ENCODE results near the gene PPME1. TPM values are rescaled to one million over a fixed set of nuclear protein-coding genes. Genes with fewer than 3 reads are reported as not detected.

PPME1 gene
- total RNA-seq, 1 donor from 2014 or later = 55.7 TPM

DNA sequence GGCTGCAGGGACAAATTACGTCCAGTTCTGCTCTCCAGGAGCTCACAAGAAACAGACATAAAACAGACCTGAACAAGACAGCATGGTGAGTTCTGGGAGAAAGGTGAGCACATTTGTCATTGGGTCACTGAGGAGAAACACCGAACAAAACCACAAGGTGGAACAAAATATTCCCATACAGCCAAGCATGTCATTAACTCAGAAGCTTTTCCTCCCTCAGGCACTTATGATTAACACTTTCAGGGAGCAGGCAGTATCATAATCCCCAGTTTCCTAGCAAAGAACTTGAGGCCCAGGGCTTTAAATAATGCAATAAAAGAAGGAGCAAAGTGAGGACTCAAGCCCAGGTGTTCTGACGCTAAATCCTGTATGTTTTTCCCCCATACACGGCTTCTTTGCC lies 97.4 kb downstream of the PPME1 start:
- H3K36me3 Mint-ChIP-seq = no peaks in the 10 kb centered on the region
- Histone ChIP-seq H3K4me2 (no peak overlapping the region), H3K36me3 (no peaks in the 10 kb centered on the region), H3K4me3 (no peak overlapping the region), H3K27ac (no peak overlapping the region), H3K27me3 (no peaks in the 10 kb centered on the region), H3K4me1 (no peaks in the 10 kb centered on the region), H2AFZ (replicated peaks) (no peak overlapping the region), H3F3A (ENCODE audit: low read depth) (no peaks in the 10 kb centered on the region), H3K79me2 (ENCODE audit: low read depth) (no peaks in the 10 kb centered on the region), H4K20me1 (ENCODE audit: low read depth) (no peaks in the 10 kb centered on the region), H3K9ac (no peak overlapping the region), H3K9me3 (ENCODE audit: low read depth) (no peaks in the 10 kb centered on the region)
- H3K4me3 Mint-ChIP-seq = no peak overlapping the region
- H3K9me3 Mint-ChIP-seq = no peaks in the 10 kb centered on the region
- no peak overlapping the region for H3K27ac Mint-ChIP-seq
- H3K27me3 Mint-ChIP-seq (ENCODE audit: insufficient read depth, low read depth) = no peaks in the 10 kb centered on the region
- no peak for DNase-seq (ENCODE audit: low spot score)
- no peaks in the 10 kb centered on the region for H3K4me1 Mint-ChIP-seq
- no peak for TF ChIP-seq EZH2phosphoT487 (IDR thresholded peaks at IDR 0.05)
- no peak for TF ChIP-seq EZH2 (IDR thresholded peaks at IDR 0.05)
- TF ChIP-seq, protein P1, sequence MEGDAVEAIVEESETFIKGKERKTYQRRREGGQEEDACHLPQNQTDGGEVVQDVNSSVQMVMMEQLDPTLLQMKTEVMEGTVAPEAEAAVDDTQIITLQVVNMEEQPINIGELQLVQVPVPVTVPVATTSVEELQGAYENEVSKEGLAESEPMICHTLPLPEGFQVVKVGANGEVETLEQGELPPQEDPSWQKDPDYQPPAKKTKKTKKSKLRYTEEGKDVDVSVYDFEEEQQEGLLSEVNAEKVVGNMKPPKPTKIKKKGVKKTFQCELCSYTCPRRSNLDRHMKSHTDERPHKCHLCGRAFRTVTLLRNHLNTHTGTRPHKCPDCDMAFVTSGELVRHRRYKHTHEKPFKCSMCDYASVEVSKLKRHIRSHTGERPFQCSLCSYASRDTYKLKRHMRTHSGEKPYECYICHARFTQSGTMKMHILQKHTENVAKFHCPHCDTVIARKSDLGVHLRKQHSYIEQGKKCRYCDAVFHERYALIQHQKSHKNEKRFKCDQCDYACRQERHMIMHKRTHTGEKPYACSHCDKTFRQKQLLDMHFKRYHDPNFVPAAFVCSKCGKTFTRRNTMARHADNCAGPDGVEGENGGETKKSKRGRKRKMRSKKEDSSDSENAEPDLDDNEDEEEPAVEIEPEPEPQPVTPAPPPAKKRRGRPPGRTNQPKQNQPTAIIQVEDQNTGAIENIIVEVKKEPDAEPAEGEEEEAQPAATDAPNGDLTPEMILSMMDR (IDR thresholded peaks at IDR 0.05) = no peak

DNA sequence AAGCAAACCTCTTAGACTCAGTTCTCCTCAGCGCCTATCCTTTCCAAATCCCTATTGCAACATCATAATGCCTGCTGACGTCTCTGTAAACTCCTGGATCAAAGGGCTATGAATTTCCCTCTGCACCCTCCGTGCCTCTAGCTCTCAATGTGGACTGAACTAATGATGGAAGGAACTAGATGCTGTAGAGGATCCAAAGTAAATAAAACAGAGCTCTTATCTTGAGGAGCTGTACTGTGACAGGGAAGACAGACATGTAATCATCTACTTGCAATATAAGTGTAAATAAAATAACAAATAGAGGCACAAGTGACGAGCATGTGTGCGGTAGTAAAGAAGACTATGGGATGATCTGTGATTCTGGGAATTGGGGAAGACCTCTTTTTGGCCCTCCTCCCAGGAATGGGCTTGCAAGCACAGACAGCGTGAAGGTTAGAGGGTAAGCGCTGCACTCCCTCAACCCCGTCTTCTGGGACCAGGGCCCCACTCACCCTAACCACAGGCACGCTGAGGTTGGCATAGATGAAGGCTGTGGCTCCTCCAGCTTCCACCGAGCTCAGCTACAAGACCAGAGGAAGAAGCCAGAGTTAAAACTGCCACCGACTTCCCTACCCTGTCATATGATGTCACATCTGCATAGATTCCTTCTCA lies 98.2 kb downstream of the PPME1 start:
- Mint-ChIP-seq H3K4me3 (no peak overlapping the region), H3K27ac (no peak overlapping the region), H3K36me3 (no peaks in the 10 kb centered on the region), H3K9me3 (no peaks in the 10 kb centered on the region), H3K27me3 (ENCODE audit: insufficient read depth, low read depth) (no peaks in the 10 kb centered on the region), H3K4me1 (no peaks in the 10 kb centered on the region)
- Histone ChIP-seq H3K4me3 (no peak overlapping the region), H3K9ac (no peak overlapping the region), H3K27me3 (no peaks in the 10 kb centered on the region), H3K9me3 (ENCODE audit: low read depth) (no peaks in the 10 kb centered on the region), H4K20me1 (ENCODE audit: low read depth) (no peaks in the 10 kb centered on the region), H3K4me1 (no peaks in the 10 kb centered on the region), H3K36me3 (no peaks in the 10 kb centered on the region), H3K27ac (no peak overlapping the region), H3K79me2 (ENCODE audit: low read depth) (no peaks in the 10 kb centered on the region), H3F3A (ENCODE audit: low read depth) (no peaks in the 10 kb centered on the region), H2AFZ (replicated peaks) (no peak overlapping the region), H3K4me2 (no peak overlapping the region)
- TF ChIP-seq, protein P1 (IDR thresholded peaks at IDR 0.05) = no peak
- no peak for TF ChIP-seq EZH2 (IDR thresholded peaks at IDR 0.05)
- TF ChIP-seq EZH2phosphoT487 (IDR thresholded peaks at IDR 0.05) = no peak
- no peak for DNase-seq (ENCODE audit: low spot score)

DNA sequence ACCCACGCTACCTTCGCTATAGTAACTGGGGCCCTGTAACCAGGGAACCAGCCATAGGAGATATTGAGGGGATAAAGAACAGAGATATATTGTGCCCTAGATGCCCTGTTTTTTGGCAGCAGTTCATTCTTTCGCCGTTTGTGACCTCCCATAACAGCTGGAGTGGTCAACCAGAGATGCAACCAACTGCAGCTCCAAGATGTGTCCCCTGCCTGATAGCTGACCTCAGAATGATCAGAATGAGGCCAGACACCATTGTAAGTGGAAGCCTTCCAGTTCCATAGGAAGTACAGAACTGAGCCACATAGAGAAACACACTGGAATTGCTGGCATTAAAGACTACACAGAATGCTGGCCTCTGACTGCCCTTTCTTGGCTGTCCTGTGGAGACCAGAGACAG lies 101.2 kb downstream of the PPME1 start:
- Mint-ChIP-seq H3K4me1 (no peaks in the 10 kb centered on the region), H3K36me3 (no peaks in the 10 kb centered on the region), H3K9me3 (no peaks in the 10 kb centered on the region), H3K27ac (no peak overlapping the region), H3K4me3 (no peak overlapping the region), H3K27me3 (ENCODE audit: insufficient read depth, low read depth) (no peaks in the 10 kb centered on the region)
- Histone ChIP-seq H3K9me3 (ENCODE audit: low read depth) (no peaks in the 10 kb centered on the region), H3K4me1 (no peaks in the 10 kb centered on the region), H3K36me3 (no peaks in the 10 kb centered on the region), H3K4me2 (no peak overlapping the region), H3K27ac (no peak overlapping the region), H4K20me1 (ENCODE audit: low read depth) (no peaks in the 10 kb centered on the region), H3K9ac (no peak overlapping the region), H2AFZ (replicated peaks) (no peak overlapping the region), H3F3A (ENCODE audit: low read depth) (no peaks in the 10 kb centered on the region), H3K27me3 (no peaks in the 10 kb centered on the region), H3K79me2 (ENCODE audit: low read depth) (no peaks in the 10 kb centered on the region), H3K4me3 (no peak overlapping the region)
- TF ChIP-seq EZH2phosphoT487 (IDR thresholded peaks at IDR 0.05) (no peak), EZH2 (IDR thresholded peaks at IDR 0.05) (no peak)
- TF ChIP-seq, protein P1 (IDR thresholded peaks at IDR 0.05) = no peak
- DNase-seq (ENCODE audit: low spot score) = no peak

All from neural progenitor cell (in vitro differentiated cells).